CD8-positive, alpha-beta memory T cell (primary cell): Measurements from ENCODE around the gene TIMM10. TPM values are rescaled to one million over a fixed set of nuclear protein-coding genes. Genes with fewer than 3 reads are reported as not detected.

Experiments
- CTCF ChIA-PET: fragments of 350-600 bp; sonication (Branson Sonifier 250); formaldehyde crosslinking; loops from one replicate; lab custom pipeline; 2021; ENCODE audit warnings: antibody characterized with exemption; lab: Charles Lee
- POLR2A ChIA-PET: fragments of 350-600 bp; sonication (Branson Sonifier 250); formaldehyde crosslinking; loops from one replicate; lab custom pipeline; 2021; ENCODE audit warnings: antibody characterized with exemption; lab: Charles Lee
- DNase-seq, 5 donors: peaks; one replicate each; pipeline versions ENCODE4 v3.0.0 to v3.0.0-alpha.2; 2020 to 2022; ENCODE audit warnings: mixed read lengths in 1 of 5
- H3K27ac ChIP-seq: one replicate; pipeline ENCODE4 v1.7.0; 2013; ENCODE audit warnings: low read depth, mild to moderate bottlenecking, low read length, moderate library complexity
- H3K27me3 ChIP-seq: 2 replicates; pipeline ENCODE4 v1.7.0; 2013; ENCODE audit warnings: low read length, mild to moderate bottlenecking; ENCODE audit not compliant: insufficient read depth, poor library complexity, severe bottlenecking
- H3K36me3 ChIP-seq: 2 replicates; pipeline ENCODE4 v1.7.0; 2013; ENCODE audit warnings: mild to moderate bottlenecking, low read length, moderate library complexity; ENCODE audit not compliant: insufficient read depth
- H3K4me1 ChIP-seq: 2 replicates; pipeline ENCODE4 v1.7.0; 2013; ENCODE audit warnings: mild to moderate bottlenecking, low read length, moderate library complexity; ENCODE audit not compliant: insufficient read depth
- H3K4me3 ChIP-seq: 2 replicates; pipeline ENCODE4 v1.7.0; 2013; ENCODE audit warnings: mild to moderate bottlenecking, low read length
- H3K9me3 ChIP-seq: 2 replicates; pipeline ENCODE4 v1.7.0; 2013; ENCODE audit warnings: mild to moderate bottlenecking, low read length
- H3K27ac Mint-ChIP-seq, 8 donors: one replicate each; pipeline ENCODE4 v1.8.0; 2020 to 2021; ENCODE audit warnings: mixed read lengths in 8 of 8, mild to moderate bottlenecking in 6 of 8, inconsistent platforms in 3 of 8, moderate library complexity in 3 of 8
- H3K27me3 Mint-ChIP-seq, 2 donors: one replicate each; pipeline ENCODE4 v1.8.0; 2020 to 2021; ENCODE audit warnings: mixed read lengths in 2 of 2, mild to moderate bottlenecking in 1 of 2, moderate library complexity in 1 of 2
- H3K36me3 Mint-ChIP-seq, 3 donors: one replicate each; pipeline ENCODE4 v1.8.0; 2020 to 2021; ENCODE audit warnings: mixed read lengths in 3 of 3, inconsistent platforms in 1 of 3, mild to moderate bottlenecking in 1 of 3
- H3K4me1 Mint-ChIP-seq, 3 donors: one replicate each; pipeline ENCODE4 v1.8.0; 2020 to 2021; ENCODE audit warnings: mixed read lengths in 3 of 3, inconsistent platforms in 1 of 3, mild to moderate bottlenecking in 1 of 3
- H3K4me3 Mint-ChIP-seq, 7 donors: one replicate each; pipeline ENCODE4 v1.8.0; 2020 to 2021; ENCODE audit warnings: mixed read lengths in 7 of 7, mild to moderate bottlenecking in 6 of 7, moderate library complexity in 4 of 7, inconsistent platforms in 2 of 7
- H3K9me3 Mint-ChIP-seq, 5 donors: one replicate each; pipeline ENCODE4 v1.8.0; 2020 to 2022; ENCODE audit warnings: mixed read lengths in 5 of 5, mild to moderate bottlenecking in 3 of 5, moderate library complexity in 2 of 5, inconsistent platforms in 1 of 5
- polyA plus RNA-seq: library from polyadenylated mRNA; unstranded; fragments of 300-500 nt; fragmentation: Illumina TruSeq; gene quantifications from one replicate; pipeline ENCODE4 v1.2.3, GENCODE V29; 2021
- total RNA-seq, 2 experiments: library from RNA; stranded (reverse); gene quantifications; one replicate each; pipeline ENCODE4 v1.2.3, GENCODE V29; 2021

Gene TIMM10
- total and polyA plus RNA-seq, 3 experiments from 2014 or later: 72.2 to 154 (median 151) TPM

- no peak for DNase-seq
- H3K4me1 ChIP-seq: no peaks in the 10 kb centered on the region
- ChIA-PET POLR2A (no interaction called here), CTCF (interaction anchor here (1.9 to 9.4 kb wide), 5 partner anchors 10 to 132 kb away, joined by 5 to 151 read pairs (median 8); partner anchors contain the start of gene RTN4RL2)
- H3K27ac ChIP-seq: no peak overlapping the region
- Mint-ChIP-seq H3K9me3 (peaks cover 0 to 2% (median 0%) of the 10 kb centered on the region in 5 donors), H3K4me3 (peak overlapping the region in 1 of 7 donors; percentile 15), H3K27me3 (peaks cover 14 to 16% of the 10 kb centered on the region in 2 donors), H3K27ac (no peak overlapping the region), H3K4me1 (peaks cover 5 to 24% (median 11%) of the 10 kb centered on the region in 3 donors), H3K36me3 (peaks cover 4 to 21% (median 10%) of the 10 kb centered on the region in 3 donors)
- H3K9me3 ChIP-seq: no peaks in the 10 kb centered on the region
- no peaks in the 10 kb centered on the region for H3K36me3 ChIP-seq
- H3K27me3 ChIP-seq: no peaks in the 10 kb centered on the region
- no peak overlapping the region for H3K4me3 ChIP-seq
Observed at GRCh38 chr11:57481915-57482781, 48.4 kb downstream of the TIMM10 start.

GRCh38 chr11:57481315-57481714 is 49.2 kb downstream of the TIMM10 start:
- Mint-ChIP-seq H3K27ac (no peak overlapping the region), H3K4me3 (no peak overlapping the region), H3K9me3 (peaks cover 0 to 2% (median 0%) of the 10 kb centered on the region in 5 donors), H3K4me1 (peaks cover 5 to 29% (median 11%) of the 10 kb centered on the region in 3 donors), H3K36me3 (peaks cover 4 to 21% (median 10%) of the 10 kb centered on the region in 3 donors), H3K27me3 (peaks cover 14 to 16% of the 10 kb centered on the region in 2 donors)
- no peak overlapping the region for H3K27ac ChIP-seq
- ChIA-PET CTCF (interaction anchor here (1.0 to 9.4 kb wide), 7 partner anchors 10 to 136 kb away, joined by 3 to 151 read pairs (median 5); partner anchors contain the start of gene RTN4RL2), POLR2A (no interaction called here)
- H3K9me3 ChIP-seq: no peaks in the 10 kb centered on the region
- no peaks in the 10 kb centered on the region for H3K4me1 ChIP-seq
- no peaks in the 10 kb centered on the region for H3K27me3 ChIP-seq
- no peak for DNase-seq
- no peaks in the 10 kb centered on the region for H3K36me3 ChIP-seq
- H3K4me3 ChIP-seq: no peak overlapping the region

GRCh38 chr11:57480409-57481137 is 50.0 kb downstream of the TIMM10 start:
- Mint-ChIP-seq H3K4me3 (peak overlapping the region in 2 of 7 donors; percentile 4 to 8), H3K27me3 (peaks cover 11 to 13% of the 10 kb centered on the region in 2 donors), H3K27ac (peak overlapping the region in 3 of 8 donors; percentile 2 to 50 (median 3)), H3K9me3 (no peaks in the 10 kb centered on the region), H3K36me3 (peaks cover under 1 to 16% (median 5%) of the 10 kb centered on the region in 3 donors), H3K4me1 (peaks cover 10 to 37% (median 16%) of the 10 kb centered on the region in 3 donors)
- Histone ChIP-seq H3K9me3 (no peaks in the 10 kb centered on the region), H3K36me3 (no peaks in the 10 kb centered on the region), H3K27ac (no peak overlapping the region), H3K4me1 (peaks cover 7% of the 10 kb centered on the region), H3K4me3 (no peak overlapping the region), H3K27me3 (no peaks in the 10 kb centered on the region)
- CTCF ChIA-PET: interaction anchor here (1.0 to 9.4 kb wide), 9 partner anchors 11 to 144 kb away, joined by 3 to 151 read pairs (median 5); partner anchors contain the start of gene RTN4RL2
- POLR2A ChIA-PET: no interaction called here
- peak in 4 of 5 donors; percentile 34 to 71 (median 45) for DNase-seq

- ChIA-PET CTCF (interaction anchor here (0.8 to 9.4 kb wide), 7 partner anchors 11 to 143 kb away, joined by 3 to 151 read pairs (median 8); partner anchors contain the start of gene RTN4RL2), POLR2A (no interaction called here)
- H3K27ac ChIP-seq: no peak overlapping the region
- H3K4me1 ChIP-seq: peaks cover 14% of the 10 kb centered on the region
- Mint-ChIP-seq H3K27ac (peak overlapping the region in 3 of 8 donors; percentile 2 to 50 (median 3)), H3K27me3 (peaks cover 9 to 10% of the 10 kb centered on the region in 2 donors), H3K36me3 (peaks cover 0 to 9% (median 2%) of the 10 kb centered on the region in 3 donors), H3K9me3 (no peaks in the 10 kb centered on the region), H3K4me1 (peaks cover 15 to 43% (median 19%) of the 10 kb centered on the region in 3 donors), H3K4me3 (peak overlapping the region in 1 of 7 donors; percentile 68)
- H3K27me3 ChIP-seq: no peaks in the 10 kb centered on the region
- H3K36me3 ChIP-seq: no peaks in the 10 kb centered on the region
- DNase-seq: no peak
- H3K9me3 ChIP-seq: no peaks in the 10 kb centered on the region
- H3K4me3 ChIP-seq: no peak overlapping the region
Observed at GRCh38 chr11:57479911-57480310, 50.6 kb downstream of the TIMM10 start.

GRCh38 chr11:57479021-57479663 is 51.4 kb downstream of the TIMM10 start:
- H3K4me3 Mint-ChIP-seq: peak overlapping the region in 1 of 7 donors; percentile 68
- CTCF ChIA-PET: interaction anchor here (0.8 to 9.4 kb wide), 7 partner anchors 14 to 90 kb away, joined by 3 to 151 read pairs (median 12); partner anchors contain the start of genes RTN4RL2 and UBE2L6

More at GRCh38 chr11:57479021-57479663, 51.4 kb downstream of the TIMM10 start:
- Mint-ChIP-seq H3K36me3 (peaks cover 0 to 2% (median 0%) of the 10 kb centered on the region in 3 donors), H3K9me3 (no peaks in the 10 kb centered on the region), H3K4me1 (peaks cover 19 to 51% (median 25%) of the 10 kb centered on the region in 3 donors), H3K27ac (no peak overlapping the region), H3K27me3 (peaks cover 6 to 7% of the 10 kb centered on the region in 2 donors)
- Histone ChIP-seq H3K9me3 (no peaks in the 10 kb centered on the region), H3K4me1 (peaks cover 22% of the 10 kb centered on the region), H3K36me3 (no peaks in the 10 kb centered on the region), H3K27ac (no peak overlapping the region), H3K27me3 (peaks cover 5% of the 10 kb centered on the region), H3K4me3 (no peak overlapping the region)
- DNase-seq: no peak
- POLR2A ChIA-PET: no interaction called here

Other genes with a start within 250 kb of the TIMM10 start
- gene TNKS1BP1, start 205.8 kb downstream of the TIMM10 start, total RNA-seq: 1 to 10 TPM; 8.7 to 9.6 TPM
- gene TNKS1BP1, start 205.8 kb downstream of the TIMM10 start, polyA plus RNA-seq: 3.0 TPM
- gene SSRP1, start 194.9 kb downstream of the TIMM10 start, total RNA-seq: 100 to 1,000 TPM; 308 to 314 TPM
- gene SSRP1, start 194.9 kb downstream of the TIMM10 start, polyA plus RNA-seq: 44.5 TPM
- gene P2RX3, start 192.4 kb downstream of the TIMM10 start, total RNA-seq: not detected
- not detected for gene P2RX3, start 192.4 kb downstream of the TIMM10 start, polyA plus RNA-seq
- not detected for gene PRG3, start 149.6 kb downstream of the TIMM10 start, total RNA-seq
- not detected for gene PRG3, start 149.6 kb downstream of the TIMM10 start, polyA plus RNA-seq
- gene PRG2, start 140.1 kb downstream of the TIMM10 start, total RNA-seq: under 1 TPM in 1 of 2 experiments, not detected in 1; 0.44 TPM
- not detected for gene PRG2, start 140.1 kb downstream of the TIMM10 start, polyA plus RNA-seq
- gene SLC43A3, start 103.6 kb downstream of the TIMM10 start, total RNA-seq: 100 to 1,000 TPM; 434 to 447 TPM
- gene SLC43A3, start 103.6 kb downstream of the TIMM10 start, polyA plus RNA-seq: 32.6 TPM
- under 1 TPM; 0.24 to 0.27 TPM for gene RTN4RL2, start 70.2 kb downstream of the TIMM10 start, total RNA-seq
- 0.28 TPM for gene RTN4RL2, start 70.2 kb downstream of the TIMM10 start, polyA plus RNA-seq
- gene SLC43A1, start 15.1 kb downstream of the TIMM10 start, total RNA-seq: 10 to 100 TPM; 24.2 to 25.3 TPM
- gene SLC43A1, start 15.1 kb downstream of the TIMM10 start, polyA plus RNA-seq: 23.5 TPM
- gene SMTNL1, start 6.8 kb upstream of the TIMM10 start, total RNA-seq: not detected
- 0.16 TPM for gene SMTNL1, start 6.8 kb upstream of the TIMM10 start, polyA plus RNA-seq
- gene UBE2L6, start 36.9 kb upstream of the TIMM10 start, total RNA-seq: 10 to 100 TPM; 74.9 to 79.2 TPM
- gene UBE2L6, start 36.9 kb upstream of the TIMM10 start, polyA plus RNA-seq: 286 TPM
- not detected for gene SERPING1, start 66.9 kb upstream of the TIMM10 start, total RNA-seq
- not detected for gene SERPING1, start 66.9 kb upstream of the TIMM10 start, polyA plus RNA-seq
- gene YPEL4, start 119.2 kb upstream of the TIMM10 start, total RNA-seq: 1 to 10 TPM; 1.0 to 1.7 TPM
- 0.37 TPM for gene YPEL4, start 119.2 kb upstream of the TIMM10 start, polyA plus RNA-seq
- gene CLP1, start 127.0 kb upstream of the TIMM10 start, total RNA-seq: 10 to 100 TPM; 22.4 to 23.4 TPM
- 8.2 TPM for gene CLP1, start 127.0 kb upstream of the TIMM10 start, polyA plus RNA-seq
- 10 to 100 TPM; 83.9 to 89.0 TPM for gene ZDHHC5, start 137.4 kb upstream of the TIMM10 start, total RNA-seq
- gene ZDHHC5, start 137.4 kb upstream of the TIMM10 start, polyA plus RNA-seq: 45.1 TPM
- gene MED19, start 181.5 kb upstream of the TIMM10 start, total RNA-seq: 10 to 100 TPM; 16.8 to 18.4 TPM
- 19.7 TPM for gene MED19, start 181.5 kb upstream of the TIMM10 start, polyA plus RNA-seq
- gene TMX2, start 181.8 kb upstream of the TIMM10 start, total RNA-seq: 100 to 1,000 TPM; 129 to 131 TPM
- gene TMX2, start 181.8 kb upstream of the TIMM10 start, polyA plus RNA-seq: 89.9 TPM
- 100 to 1,000 TPM; 272 to 276 TPM for gene SELENOH, start 210.7 kb upstream of the TIMM10 start, total RNA-seq
- gene SELENOH, start 210.7 kb upstream of the TIMM10 start, polyA plus RNA-seq: 201 TPM
- not detected for gene BTBD18, start 221.1 kb upstream of the TIMM10 start, total RNA-seq
- 0.89 TPM for gene BTBD18, start 221.1 kb upstream of the TIMM10 start, polyA plus RNA-seq
- 1 to 10 TPM; 3.1 to 4.4 TPM for gene CTNND1, start 231.0 kb upstream of the TIMM10 start, total RNA-seq
- gene CTNND1, start 231.0 kb upstream of the TIMM10 start, polyA plus RNA-seq: 0.95 TPM